Breast epithelium (tissue), 3 donors: Measurements from ENCODE around the gene DARS2.

Experiments used
- POLR2A ChIP-seq: fragments of 450-650 bp; IDR thresholded peaks from one replicate; pipeline ENCODE4 v1.6.1; 2016; ENCODE audit warnings: antibody characterized with exemption, mild to moderate bottlenecking, moderate library complexity
- POLR2AphosphoS5 ChIP-seq, 3 donors: sonication (generic); formaldehyde crosslinking; IDR thresholded peaks; one replicate each; pipeline ENCODE4 v1.6.1; 2017; ENCODE audit warnings: antibody characterized with exemption in 3 of 3

GRCh38 chr1:173878251-173878650 lies 53.8 kb downstream of the DARS2 start:
- no peak for TF ChIP-seq POLR2A
- TF ChIP-seq POLR2AphosphoS5 (IDR thresholded peaks at IDR 0.05) = no peak
